Tongue (tissue), 2 donors: Measurements from ENCODE around the gene CYFIP1. TPM values are rescaled to one million over a fixed set of nuclear protein-coding genes. Genes with fewer than 3 reads are reported as not detected.

Experiments
- DNase-seq: peaks from one replicate; pipeline ENCODE4 v3.0.0-alpha.2; 2015
- total RNA-seq: library from RNA; depleted of rRNA; stranded (reverse); fragments of >200 nt; gene quantifications from one replicate; pipeline ENCODE4 v1.2.3, GENCODE V29; 2014

CYFIP1 gene
- total RNA-seq, 1 donor from 2014 or later, result 92.6 TPM

- no peak for DNase-seq
Measured at GRCh38 chr15:22889146-22889818, 90.9 kb downstream of the CYFIP1 start.

GRCh38 chr15:22888120-22888859 is 91.9 kb downstream of the CYFIP1 start:
- DNase-seq, result peak; percentile 42

GRCh38 chr15:22887157-22887951 is 92.8 kb downstream of the CYFIP1 start:
- DNase-seq, result peak; percentile 81

GRCh38 chr15:22885120-22885519 is 95.0 kb downstream of the CYFIP1 start:
- no peak for DNase-seq

GRCh38 chr15:22884344-22884743 is 95.8 kb downstream of the CYFIP1 start:
- no peak for DNase-seq

- DNase-seq, result no peak
Measured at GRCh38 chr15:22883196-22883595, 97.0 kb downstream of the CYFIP1 start.

- DNase-seq, result no peak
Measured at GRCh38 chr15:22881739-22882440, 98.3 kb downstream of the CYFIP1 start.

- no peak for DNase-seq
Measured at GRCh38 chr15:22880981-22881738, 99.0 kb downstream of the CYFIP1 start.

- no peak for DNase-seq
Measured at GRCh38 chr15:22880068-22880980, 99.8 kb downstream of the CYFIP1 start.

GRCh38 chr15:22878103-22878502 is 102.1 kb downstream of the CYFIP1 start:
- DNase-seq, result peak; percentile 17

GRCh38 chr15:22877607-22878006 is 102.6 kb downstream of the CYFIP1 start:
- DNase-seq, result no peak

GRCh38 chr15:22877117-22877516 is 103.1 kb downstream of the CYFIP1 start:
- DNase-seq, result no peak

- DNase-seq, result no peak
Measured at GRCh38 chr15:22874966-22875365, 105.2 kb downstream of the CYFIP1 start.

GRCh38 chr15:22874256-22874655 is 105.9 kb downstream of the CYFIP1 start:
- DNase-seq, result no peak

- DNase-seq, result no peak
Measured at GRCh38 chr15:22873841-22874240, 106.3 kb downstream of the CYFIP1 start.

- no peak for DNase-seq
Measured at GRCh38 chr15:22872936-22873701, 107.0 kb downstream of the CYFIP1 start.

- DNase-seq, result no peak
Measured at GRCh38 chr15:22871481-22872086, 108.6 kb downstream of the CYFIP1 start.

GRCh38 chr15:22870865-22871264 is 109.3 kb downstream of the CYFIP1 start:
- no peak for DNase-seq

- no peak for DNase-seq
Measured at GRCh38 chr15:22869856-22870255, 110.3 kb downstream of the CYFIP1 start.
